ENCODE measurements around the gene CARF. TPM values are rescaled to one million over a fixed set of nuclear protein-coding genes. Genes with fewer than 3 reads are reported as not detected.

Gene CARF
- polyA plus RNA-seq, 1 of the 3 experiments (the other 2 are of a cell fraction) = 4.6 TPM

DNA sequence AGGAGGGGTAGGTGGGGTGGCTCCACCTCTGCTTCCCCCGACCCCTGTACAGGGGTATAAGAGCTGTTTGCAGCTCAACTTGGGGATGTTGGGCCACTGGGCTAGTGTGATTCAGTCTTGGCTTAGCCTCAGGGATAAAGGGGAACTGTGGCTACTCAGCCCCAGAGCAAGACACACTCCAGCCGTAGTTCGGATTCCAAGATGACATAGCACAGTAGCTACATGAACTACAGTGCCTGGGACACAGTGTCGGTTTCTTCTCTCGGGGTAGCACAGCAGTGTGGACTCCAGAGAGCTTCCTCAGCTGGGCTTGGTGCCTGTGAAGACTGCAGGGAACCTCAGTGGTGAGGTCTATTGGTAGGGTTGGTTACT is 21.1 kb downstream of the CARF start:
- TF ChIP-seq, protein P1, sequence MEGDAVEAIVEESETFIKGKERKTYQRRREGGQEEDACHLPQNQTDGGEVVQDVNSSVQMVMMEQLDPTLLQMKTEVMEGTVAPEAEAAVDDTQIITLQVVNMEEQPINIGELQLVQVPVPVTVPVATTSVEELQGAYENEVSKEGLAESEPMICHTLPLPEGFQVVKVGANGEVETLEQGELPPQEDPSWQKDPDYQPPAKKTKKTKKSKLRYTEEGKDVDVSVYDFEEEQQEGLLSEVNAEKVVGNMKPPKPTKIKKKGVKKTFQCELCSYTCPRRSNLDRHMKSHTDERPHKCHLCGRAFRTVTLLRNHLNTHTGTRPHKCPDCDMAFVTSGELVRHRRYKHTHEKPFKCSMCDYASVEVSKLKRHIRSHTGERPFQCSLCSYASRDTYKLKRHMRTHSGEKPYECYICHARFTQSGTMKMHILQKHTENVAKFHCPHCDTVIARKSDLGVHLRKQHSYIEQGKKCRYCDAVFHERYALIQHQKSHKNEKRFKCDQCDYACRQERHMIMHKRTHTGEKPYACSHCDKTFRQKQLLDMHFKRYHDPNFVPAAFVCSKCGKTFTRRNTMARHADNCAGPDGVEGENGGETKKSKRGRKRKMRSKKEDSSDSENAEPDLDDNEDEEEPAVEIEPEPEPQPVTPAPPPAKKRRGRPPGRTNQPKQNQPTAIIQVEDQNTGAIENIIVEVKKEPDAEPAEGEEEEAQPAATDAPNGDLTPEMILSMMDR (IDR thresholded peaks at IDR 0.05) = no peak
- no peak for TF ChIP-seq SMC3 (IDR thresholded peaks at IDR 0.05; ENCODE audit: low read depth, low read length)
- TF ChIP-seq, protein P2, sequence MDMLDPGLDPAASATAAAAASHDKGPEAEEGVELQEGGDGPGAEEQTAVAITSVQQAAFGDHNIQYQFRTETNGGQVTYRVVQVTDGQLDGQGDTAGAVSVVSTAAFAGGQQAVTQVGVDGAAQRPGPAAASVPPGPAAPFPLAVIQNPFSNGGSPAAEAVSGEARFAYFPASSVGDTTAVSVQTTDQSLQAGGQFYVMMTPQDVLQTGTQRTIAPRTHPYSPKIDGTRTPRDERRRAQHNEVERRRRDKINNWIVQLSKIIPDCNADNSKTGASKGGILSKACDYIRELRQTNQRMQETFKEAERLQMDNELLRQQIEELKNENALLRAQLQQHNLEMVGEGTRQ (IDR thresholded peaks at IDR 0.05; ENCODE audit: borderline replicate concordance, low read depth, low read length) = no peak
- no peak for TF ChIP-seq FOSL2 (IDR thresholded peaks at IDR 0.05; ENCODE audit: borderline replicate concordance, low read depth)
- TF ChIP-seq MEF2A (IDR thresholded peaks at IDR 0.05; ENCODE audit: borderline replicate concordance, low read depth) = no peak
- TF ChIP-seq TEAD4 (IDR thresholded peaks at IDR 0.05; ENCODE audit: borderline replicate concordance, insufficient read depth) = no peak
- TF ChIP-seq, protein P3, sequence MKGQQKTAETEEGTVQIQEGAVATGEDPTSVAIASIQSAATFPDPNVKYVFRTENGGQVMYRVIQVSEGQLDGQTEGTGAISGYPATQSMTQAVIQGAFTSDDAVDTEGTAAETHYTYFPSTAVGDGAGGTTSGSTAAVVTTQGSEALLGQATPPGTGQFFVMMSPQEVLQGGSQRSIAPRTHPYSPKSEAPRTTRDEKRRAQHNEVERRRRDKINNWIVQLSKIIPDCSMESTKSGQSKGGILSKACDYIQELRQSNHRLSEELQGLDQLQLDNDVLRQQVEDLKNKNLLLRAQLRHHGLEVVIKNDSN (IDR thresholded peaks at IDR 0.05; ENCODE audit: borderline replicate concordance, low read depth) = no peak
- TF ChIP-seq EZH2phosphoT487 (IDR thresholded peaks at IDR 0.05; ENCODE audit: borderline replicate concordance, low read depth) = no peak
- no peak for TF ChIP-seq GATA2 (CRISPR knock-in tag; IDR thresholded peaks at IDR 0.05)
- TF ChIP-seq TCF12 (IDR thresholded peaks at IDR 0.05) = no peak
- no peak for TF ChIP-seq ELF1 (IDR thresholded peaks at IDR 0.05)
- TF ChIP-seq TAF1 (IDR thresholded peaks at IDR 0.05; ENCODE audit: borderline replicate concordance, low read depth, low read length) = no peak
- TF ChIP-seq CHD2 (IDR thresholded peaks at IDR 0.05; ENCODE audit: low read length, partially characterized antibody) = no peak
- TF ChIP-seq, protein P4, sequence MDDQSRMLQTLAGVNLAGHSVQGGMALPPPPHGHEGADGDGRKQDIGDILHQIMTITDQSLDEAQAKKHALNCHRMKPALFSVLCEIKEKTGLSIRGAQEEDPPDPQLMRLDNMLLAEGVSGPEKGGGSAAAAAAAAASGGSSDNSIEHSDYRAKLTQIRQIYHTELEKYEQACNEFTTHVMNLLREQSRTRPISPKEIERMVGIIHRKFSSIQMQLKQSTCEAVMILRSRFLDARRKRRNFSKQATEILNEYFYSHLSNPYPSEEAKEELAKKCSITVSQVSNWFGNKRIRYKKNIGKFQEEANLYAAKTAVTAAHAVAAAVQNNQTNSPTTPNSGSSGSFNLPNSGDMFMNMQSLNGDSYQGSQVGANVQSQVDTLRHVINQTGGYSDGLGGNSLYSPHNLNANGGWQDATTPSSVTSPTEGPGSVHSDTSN (IDR thresholded peaks at IDR 0.05) = no peak
- Histone ChIP-seq H3K36me3 (replicated peaks in 1 of 2; ENCODE audit: control insufficient read depth in 1 of 2, insufficient read depth in 2 of 2, low read length in 1 of 2) (peaks cover 0 to 4% of the 10 kb centered on the region in 2 experiments), H3K4me2 (no peak overlapping the region), H3K9me3 (no peaks in the 10 kb centered on the region), H3K9ac (no peak overlapping the region), H3K4me3 (ENCODE audit: low read depth in 2 of 2, low read length in 1 of 2) (no peak overlapping the region), H4K20me1 (ENCODE audit: insufficient read depth) (no peaks in the 10 kb centered on the region), H3K9me2 (no peaks in the 10 kb centered on the region), H3K27ac (ENCODE audit: low read depth in 2 of 2, low read length in 1 of 2) (no peak overlapping the region), H3K27me3 (ENCODE audit: insufficient read depth) (no peaks in the 10 kb centered on the region), H2AFZ (ENCODE audit: low read depth) (no peak overlapping the region), H3K4me1 (ENCODE audit: control insufficient read depth in 1 of 2, insufficient read depth in 2 of 2, low read depth in 1 of 2, low read length in 1 of 2) (no peaks in the 10 kb centered on the region; a peak in 1 of 4 replicates), H3K79me2 (ENCODE audit: insufficient read depth) (no peaks in the 10 kb centered on the region), H3F3A (replicated peaks; ENCODE audit: insufficient read depth) (no peaks in the 10 kb centered on the region)
- ChIA-PET POLR2A (no interaction called here), CTCF (interaction anchor here (0.9 to 1.5 kb wide), 3 partner anchors 9 to 345 kb away, joined by 3 to 5 read pairs (median 3); no protein-coding TSS in a partner anchor)
- no peak for DNase-seq
- WGBS (ENCODE audit: low lambda C conversion rate) = 80% methylated on average over 1 of the region's 5 CpGs

All from SK-N-SH (cell line).